ENCODE data around the gene PIEZO2.

The PIEZO2 gene

GRCh38 chr18:10723496-10723895 is 425.9 kb downstream of the PIEZO2 start:
- no peak for TF ChIP-seq ZBTB44 (tag by site-specific recombination; IDR thresholded peaks at IDR 0.05)
- TF ChIP-seq KLF9 (tag by site-specific recombination; IDR thresholded peaks at IDR 0.05; ENCODE audit: low read depth), result no peak
- TF ChIP-seq ZNF426 (tag by site-specific recombination; IDR thresholded peaks at IDR 0.05), result no peak
- no peak for TF ChIP-seq ZNF645 (tag by site-specific recombination; IDR thresholded peaks at IDR 0.05)
- no peak for TF ChIP-seq EGR2 (tag by site-specific recombination; IDR thresholded peaks at IDR 0.05; ENCODE audit: low read depth)
- no peak for TF ChIP-seq KLF7 (tag by site-specific recombination; IDR thresholded peaks at IDR 0.05; ENCODE audit: borderline replicate concordance)
- no peak for TF ChIP-seq HOXD13 (CRISPR knock-in tag; IDR thresholded peaks at IDR 0.05; ENCODE audit: borderline replicate concordance)
- no peak for TF ChIP-seq ZNF133 (tag by site-specific recombination; IDR thresholded peaks at IDR 0.05)
- POLR2A ChIA-PET, result interaction anchor here (0.6 to 0.8 kb wide), 2 partner anchors 7 to 15 kb away, joined by 3 read pairs; no protein-coding TSS in a partner anchor
- H3K4me1 ChIP-seq (ENCODE audit: control insufficient read depth, insufficient read depth, low read length), result no peaks in the 10 kb centered on the region
- H3K4me3 ChIP-seq (ENCODE audit: low read depth, low read length), result no peak overlapping the region
- no peaks in the 10 kb centered on the region for H3K36me3 ChIP-seq (ENCODE audit: control insufficient read depth in 2 of 2, insufficient read depth in 1 of 2, low read length in 2 of 2)
- CTCF ChIA-PET, result no interaction called here
- H3K9me3 ChIP-seq (ENCODE audit: control insufficient read depth, insufficient read depth, low read depth, low read length), result no peaks in the 10 kb centered on the region
- no peak overlapping the region for H3K27ac ChIP-seq (ENCODE audit: extremely low read depth, low read depth, low read length)

GRCh38 chr18:10718809-10719208 is 430.6 kb downstream of the PIEZO2 start:
- Histone ChIP-seq H3K36me3 (ENCODE audit: control insufficient read depth in 2 of 2, insufficient read depth in 1 of 2, low read length in 2 of 2) (no peaks in the 10 kb centered on the region), H3K9me3 (ENCODE audit: control insufficient read depth, insufficient read depth, low read depth, low read length) (no peaks in the 10 kb centered on the region), H3K4me3 (ENCODE audit: low read depth, low read length) (no peak overlapping the region), H3K4me1 (ENCODE audit: control insufficient read depth, insufficient read depth, low read length) (0 out of 2 replicates have a peak, but pooled peaks cover 1% of the 10 kb centered on the region), H3K27ac (ENCODE audit: extremely low read depth, low read depth, low read length) (no peak overlapping the region)
- ChIA-PET CTCF (no interaction called here), POLR2A (no interaction called here)
- no peak for TF ChIP-seq BCL6B (tag by site-specific recombination; IDR thresholded peaks at IDR 0.05)
- no peak for TF ChIP-seq ZBTB7A (tag by site-specific recombination; IDR thresholded peaks at IDR 0.05; ENCODE audit: low read depth)
- peak; percentile 81 for TF ChIP-seq ZNF426 (tag by site-specific recombination; IDR thresholded peaks at IDR 0.05)
- no peak for TF ChIP-seq KLF16 (tag by site-specific recombination; IDR thresholded peaks at IDR 0.05)
- TF ChIP-seq ZNF610 (tag by site-specific recombination; IDR thresholded peaks at IDR 0.05; ENCODE audit: borderline replicate concordance), result no peak
- TF ChIP-seq ZXDB (tag by site-specific recombination; IDR thresholded peaks at IDR 0.05), result peak; percentile 60; the same call in 1 of the 2 replicates
- TF ChIP-seq ZNF654 (tag by site-specific recombination; IDR thresholded peaks at IDR 0.05; ENCODE audit: low read depth), result no peak
- TF ChIP-seq ZNF580 (tag by site-specific recombination; IDR thresholded peaks at IDR 0.05), result no peak
- TF ChIP-seq KLF8 (tag by site-specific recombination; IDR thresholded peaks at IDR 0.05), result no peak
- no peak for TF ChIP-seq ZNF311 (tag by site-specific recombination; IDR thresholded peaks at IDR 0.05; ENCODE audit: borderline replicate concordance)
- TF ChIP-seq ZNF555 (tag by site-specific recombination; conservative IDR thresholded peaks at IDR 0.05), result peak; percentile 69
- peak; percentile 78 for TF ChIP-seq ZNF518A (tag by site-specific recombination; conservative IDR thresholded peaks at IDR 0.05; ENCODE audit: low read depth)
- TF ChIP-seq ZNF266 (tag by site-specific recombination; IDR thresholded peaks at IDR 0.05; ENCODE audit: low read depth), result peak; percentile 59; the same call in 1 of the 2 replicates
- peak; percentile 91 for TF ChIP-seq ZNF394 (tag by site-specific recombination; IDR thresholded peaks at IDR 0.05; ENCODE audit: borderline replicate concordance)
- 0 out of 2 replicates have a peak, but pooled peaks have one; percentile 33 for TF ChIP-seq ZNF560 (tag by site-specific recombination; IDR thresholded peaks at IDR 0.05; ENCODE audit: borderline replicate concordance)
- TF ChIP-seq YY1 (tag by site-specific recombination; IDR thresholded peaks at IDR 0.05), result no peak
- TF ChIP-seq PRDM1 (tag by site-specific recombination; IDR thresholded peaks at IDR 0.05), result no peak
- TF ChIP-seq ZNF404 (tag by site-specific recombination; IDR thresholded peaks at IDR 0.05), result 0 out of 2 replicates have a peak, but pooled peaks have one; percentile 42
- TF ChIP-seq ZNF558 (tag by site-specific recombination; IDR thresholded peaks at IDR 0.05), result 0 out of 2 replicates have a peak, but pooled peaks have one; percentile 45
